ENCODE data around the gene UBTF. TPM values are rescaled to one million over a fixed set of nuclear protein-coding genes. Genes with fewer than 3 reads are reported as not detected.

UBTF gene
- total and polyA plus RNA-seq, 2 of the 8 experiments (the other 6 are each of a cell fraction or from before 2014, with no cell fraction given), result 14.7 to 106 TPM

DNA sequence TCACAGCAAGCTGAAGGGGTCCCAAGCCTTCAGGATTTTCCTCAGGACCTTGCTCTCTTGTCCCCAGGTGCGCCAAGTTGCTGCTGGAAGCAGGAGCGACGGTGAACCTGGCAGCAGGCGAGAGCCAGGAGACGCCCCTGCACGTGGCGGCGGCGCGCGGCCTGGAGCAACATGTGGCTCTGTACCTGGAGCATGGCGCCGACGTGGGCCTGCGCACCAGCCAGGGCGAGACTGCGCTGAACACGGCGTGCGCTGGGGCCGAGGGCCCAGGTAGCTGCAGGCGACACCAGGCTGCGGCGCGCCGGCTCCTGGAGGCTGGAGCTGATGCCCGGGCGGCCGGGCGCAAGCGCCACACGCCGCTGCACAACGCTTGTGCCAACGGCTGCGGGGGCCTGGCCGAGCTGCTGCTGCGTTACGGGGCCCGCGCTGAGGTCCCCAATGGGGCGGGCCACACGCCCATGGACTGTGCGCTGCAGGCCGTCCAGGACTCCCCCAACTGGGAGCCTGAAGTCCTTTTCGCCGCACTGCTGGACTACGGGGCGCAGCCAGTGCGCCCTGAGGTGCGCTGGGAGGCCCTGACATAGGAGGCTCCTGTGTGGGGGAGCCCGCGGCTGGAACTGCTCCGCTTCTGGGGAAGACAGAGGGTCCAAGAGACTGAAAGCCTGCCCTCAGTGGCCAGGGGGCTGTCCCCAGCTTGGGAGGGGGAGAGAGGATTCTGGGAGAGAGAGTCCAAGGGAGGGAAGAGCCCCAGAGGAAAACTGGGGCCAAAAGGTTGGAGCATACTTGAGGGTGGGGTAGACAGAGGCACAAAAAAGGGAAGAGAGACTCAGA lies 42.6 kb downstream of the UBTF start:
- Histone ChIP-seq H3K9ac (replicated peaks in 1 of 4; ENCODE audit: extremely low read depth in 1 of 4, low read depth in 3 of 4, low read length in 3 of 4) (no peak overlapping the region), H3K27ac (ENCODE audit: low read depth, low read length) (no peak overlapping the region), H3K23ac (ENCODE audit: insufficient read length) (no peak overlapping the region), H2BK15ac (ENCODE audit: low read length) (no peak overlapping the region), H2AK5ac (ENCODE audit: low read depth, low read length) (no peak overlapping the region), H2BK20ac (ENCODE audit: low read length) (no peak overlapping the region), H4K91ac (replicated peaks; ENCODE audit: insufficient read length, low read length) (no peak overlapping the region), H2BK12ac (ENCODE audit: low read depth, low read length) (no peak overlapping the region), H3K9me3 (ENCODE audit: insufficient read depth in 2 of 2, low read depth in 1 of 2, low read length in 1 of 2) (no peaks in the 10 kb centered on the region), H3K36me3 (ENCODE audit: control insufficient read depth in 2 of 4, insufficient read depth in 4 of 4, low read length in 3 of 4) (peaks cover 3 to 16% (median 10%) of the 10 kb centered on the region in 4 experiments; a peak in 7 of 8 replicates), H3K4me3 (ENCODE audit: extremely low read depth in 1 of 4, insufficient read depth in 2 of 4, low read depth in 3 of 4, low read length in 4 of 4) (no peak overlapping the region), H2BK5ac (ENCODE audit: low read depth, low read length) (no peak overlapping the region), H3K23me2 (ENCODE audit: low read depth, low read length) (no peaks in the 10 kb centered on the region), H3K79me2 (ENCODE audit: control insufficient read depth in 1 of 2, insufficient read depth in 2 of 2, low read length in 2 of 2) (no peaks in the 10 kb centered on the region; a peak in 1 of 4 replicates), H2BK120ac (replicated peaks; ENCODE audit: low read depth, low read length) (no peak overlapping the region), H2AFZ (ENCODE audit: low read length) (no peak overlapping the region), H3K27me3 (replicated peaks in 1 of 4; ENCODE audit: control insufficient read depth in 3 of 4, extremely low read depth in 1 of 4, insufficient read depth in 3 of 4, low read length in 3 of 4) (no peaks in the 10 kb centered on the region), H3K79me1 (ENCODE audit: low read depth, low read length) (0 out of 2 replicates have a peak, but pooled peaks cover 2% of the 10 kb centered on the region), H3K18ac (ENCODE audit: extremely low read depth, low read length) (no peak overlapping the region), H3K4me2 (ENCODE audit: insufficient read depth in 1 of 2, low read depth in 2 of 2, low read length in 2 of 2) (no peak overlapping the region), H4K5ac (ENCODE audit: insufficient read length, low read depth, low read length) (no peak overlapping the region), H3K4me1 (replicated peaks in 1 of 4; ENCODE audit: control insufficient read depth in 3 of 4, insufficient read depth in 4 of 4, low read length in 3 of 4) (no peaks in the 10 kb centered on the region), H3K56ac (replicated peaks; ENCODE audit: insufficient read length, low read depth, low read length) (no peak overlapping the region), H4K20me1 (replicated peaks in 1 of 2; ENCODE audit: control insufficient read depth in 1 of 2, insufficient read depth in 2 of 2, low read length in 2 of 2) (peaks cover 2 to 6% of the 10 kb centered on the region in 2 experiments), H3K14ac (ENCODE audit: insufficient read length) (no peak overlapping the region), H4K8ac (ENCODE audit: extremely low read depth, insufficient read depth, low read length) (peak overlapping the region; percentile 25; the same call in 1 of the 2 replicates), H3K4ac (replicated peaks; ENCODE audit: insufficient read length, low read depth, low read length) (no peak overlapping the region)
- ChIA-PET CTCF (ENCODE audit: partially characterized antibody) (interaction anchor here (0.7 to 1.5 kb wide), 5 partner anchors 10 to 299 kb away, joined by 3 to 5 read pairs (median 4); no protein-coding TSS in a partner anchor), POLR2A (ENCODE audit: partially characterized antibody) (interaction anchor here (0.6 to 8.7 kb wide), 5 partner anchors 7 to 148 kb away, joined by 3 to 84 read pairs (median 3); partner anchors contain the start of gene TMUB2)
- 96% methylated on average over 50 of the region's 54 CpGs; no CpG with 5 or more reads in 1 of the 2 experiments for WGBS, 2 experiments (ENCODE audit: extremely low coverage in 1 of 2, insufficient coverage in 1 of 2, insufficient read length in 1 of 2, insufficient replicate concordance in 2 of 2, low coverage in 1 of 2, low lambda C conversion rate in 2 of 2, missing lambda C conversion rate in 1 of 2)
- DNase-seq (ENCODE audit: low read depth in 1 of 2, low spot score in 2 of 2), result no peak
- TF ChIP-seq TEAD4 (IDR thresholded peaks at IDR 0.05; ENCODE audit: low read depth, low read length) (no peak), MAFK (IDR thresholded peaks at IDR 0.05; ENCODE audit: low read depth, low read length) (no peak), FOSL1 (IDR thresholded peaks at IDR 0.05; ENCODE audit: insufficient read depth, low read depth, low read length) (no peak), SAP30 (IDR thresholded peaks at IDR 0.05; ENCODE audit: insufficient read depth, insufficient replicate concordance, low read length) (no peak), SUZ12 (IDR thresholded peaks at IDR 0.05; ENCODE audit: low read length) (no peak), POLR2AphosphoS5 (IDR thresholded peaks at IDR 0.05; ENCODE audit: low read depth, low read length) (no peak), CHD2 (IDR thresholded peaks at IDR 0.05; ENCODE audit: low read length) (no peak)
- FAIRE-seq, result no peak
